Breast epithelium (tissue), 4 donors: Measurements from ENCODE around the gene FTO. TPM values are rescaled to one million over a fixed set of nuclear protein-coding genes. Genes with fewer than 3 reads are reported as not detected.
A peak's percentile ranks its signal among the peaks of the same experiment; 100 is the strongest.

Experiments
- DNase-seq, 2 donors: peaks; one replicate each; pipeline ENCODE4 v3.0.0-alpha.2; 2019; ENCODE audit warnings: low spot score in 2 of 2
- H3K27ac ChIP-seq, 2 donors: fragments of 200-600 bp; sonication (generic) in 1 of 2; one replicate each; pipeline ENCODE4 v1.5.1; 2016 to 2019; ENCODE audit warnings: mild to moderate bottlenecking in 1 of 2
- H3K27me3 ChIP-seq, 2 donors: fragments of 200-600 bp; sonication (generic) in 1 of 2; one replicate each; pipeline versions ENCODE4 v1.5.1 to v1.6.0; 2017 to 2019; ENCODE audit warnings: control low read depth in 1 of 2, mild to moderate bottlenecking in 1 of 2
- H3K36me3 ChIP-seq: fragments of 200-600 bp; one replicate; pipeline ENCODE4 v1.5.1; 2019
- H3K4me1 ChIP-seq, 2 donors: fragments of 200-600 bp; sonication (generic); one replicate each; pipeline ENCODE4 v1.5.1; 2016 to 2019; ENCODE audit warnings: control low read depth in 1 of 2
- H3K4me3 ChIP-seq, 3 donors: fragments of 200-600 bp; sonication (generic); 1 replicate in 2 of 3; 2 replicates in 1 of 3; pipeline ENCODE4 v1.5.1; 2016 to 2019; ENCODE audit warnings: mild to moderate bottlenecking in 3 of 3, moderate library complexity in 2 of 3
- H3K9me3 ChIP-seq, 2 donors: fragments of 200-600 bp; sonication (generic) in 1 of 2; one replicate each; pipeline ENCODE4 v1.5.1; 2016 to 2019; ENCODE audit warnings: control low read depth in 1 of 2
- POLR2A ChIP-seq: fragments of 450-650 bp; IDR thresholded peaks from one replicate; pipeline ENCODE4 v1.6.1; 2016; ENCODE audit warnings: antibody characterized with exemption, mild to moderate bottlenecking, moderate library complexity
- POLR2AphosphoS5 ChIP-seq, 3 donors: sonication (generic); formaldehyde crosslinking; IDR thresholded peaks; one replicate each; pipeline ENCODE4 v1.6.1; 2017; ENCODE audit warnings: antibody characterized with exemption in 3 of 3
- intact Hi-C: fragments of 100-400 bp; cut with DNase I; formaldehyde crosslinking; loops from one replicate; pipeline ENCODE4 v1.15.1; 2023; ENCODE audit warnings: low total_unique reads
- total RNA-seq, 3 donors: library from RNA; depleted of rRNA; stranded (reverse); fragments of >200 nt; gene quantifications; one replicate each; pipeline ENCODE4 v1.1.0, GENCODE V29; 2016
- TF ChIP-seq, protein P1 (sequence below), 3 donors: fragments of 450-650 bp; IDR thresholded peaks; one replicate each; pipeline ENCODE4 v1.5.1; 2016 to 2017; ENCODE audit warnings: antibody characterized with exemption in 3 of 3, mild to moderate bottlenecking in 3 of 3, moderate library complexity in 3 of 3

Gene FTO
- total RNA-seq, 3 donors from 2014 or later, result 109 to 193 (median 174) TPM

DNA sequence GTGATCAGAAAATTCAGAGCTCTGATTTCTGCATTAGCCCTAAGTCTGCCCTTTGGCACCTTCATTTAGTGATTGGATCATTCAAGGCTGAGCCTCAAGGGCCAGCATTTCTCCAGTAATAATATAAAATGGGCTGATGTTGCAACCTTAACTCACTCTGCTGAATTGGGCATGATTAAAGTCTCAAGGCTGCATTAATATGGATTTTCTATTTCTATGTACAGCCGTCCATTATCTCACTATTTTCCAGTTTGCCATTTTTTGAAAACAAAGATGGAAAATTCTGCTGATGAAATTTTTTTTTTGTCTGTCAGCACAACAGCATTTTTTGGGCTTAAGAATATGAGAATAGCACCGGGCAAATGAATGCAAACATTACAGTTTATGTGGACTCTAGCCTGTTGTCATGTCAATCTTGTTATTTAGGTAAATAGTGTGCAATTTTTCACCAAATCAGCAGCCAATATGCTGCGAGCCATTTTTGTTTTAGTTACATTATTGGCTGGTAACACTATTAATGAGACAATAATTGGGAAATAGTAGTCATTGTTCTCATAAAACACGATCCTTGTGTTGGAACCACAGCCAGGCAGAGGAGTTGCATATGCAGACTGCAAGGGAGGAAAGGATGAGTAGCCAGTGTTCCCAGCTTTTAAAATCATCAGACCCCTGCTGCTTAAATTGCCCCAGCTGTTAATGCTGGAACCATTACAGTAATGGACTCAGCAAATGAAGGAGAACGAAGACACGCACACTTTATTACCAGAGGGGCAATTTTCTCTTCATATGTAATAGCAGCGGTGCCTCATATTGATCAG is 10.5 kb downstream of the FTO start:
- Histone ChIP-seq H3K27ac (peak overlapping the region; percentile 37 to 68), H3K36me3 (no peaks in the 10 kb centered on the region), H3K4me1 (peaks cover 0 to 10% of the 10 kb centered on the region in 2 donors), H3K9me3 (no peaks in the 10 kb centered on the region), H3K27me3 (no peaks in the 10 kb centered on the region), H3K4me3 (no peak overlapping the region)
- TF ChIP-seq POLR2A (no peak), POLR2AphosphoS5 (IDR thresholded peaks at IDR 0.05) (no peak)
- TF ChIP-seq, protein P1, sequence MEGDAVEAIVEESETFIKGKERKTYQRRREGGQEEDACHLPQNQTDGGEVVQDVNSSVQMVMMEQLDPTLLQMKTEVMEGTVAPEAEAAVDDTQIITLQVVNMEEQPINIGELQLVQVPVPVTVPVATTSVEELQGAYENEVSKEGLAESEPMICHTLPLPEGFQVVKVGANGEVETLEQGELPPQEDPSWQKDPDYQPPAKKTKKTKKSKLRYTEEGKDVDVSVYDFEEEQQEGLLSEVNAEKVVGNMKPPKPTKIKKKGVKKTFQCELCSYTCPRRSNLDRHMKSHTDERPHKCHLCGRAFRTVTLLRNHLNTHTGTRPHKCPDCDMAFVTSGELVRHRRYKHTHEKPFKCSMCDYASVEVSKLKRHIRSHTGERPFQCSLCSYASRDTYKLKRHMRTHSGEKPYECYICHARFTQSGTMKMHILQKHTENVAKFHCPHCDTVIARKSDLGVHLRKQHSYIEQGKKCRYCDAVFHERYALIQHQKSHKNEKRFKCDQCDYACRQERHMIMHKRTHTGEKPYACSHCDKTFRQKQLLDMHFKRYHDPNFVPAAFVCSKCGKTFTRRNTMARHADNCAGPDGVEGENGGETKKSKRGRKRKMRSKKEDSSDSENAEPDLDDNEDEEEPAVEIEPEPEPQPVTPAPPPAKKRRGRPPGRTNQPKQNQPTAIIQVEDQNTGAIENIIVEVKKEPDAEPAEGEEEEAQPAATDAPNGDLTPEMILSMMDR (IDR thresholded peaks at IDR 0.05), result no peak
- no peak for DNase-seq
- intact Hi-C loops, result no loop called here

DNA sequence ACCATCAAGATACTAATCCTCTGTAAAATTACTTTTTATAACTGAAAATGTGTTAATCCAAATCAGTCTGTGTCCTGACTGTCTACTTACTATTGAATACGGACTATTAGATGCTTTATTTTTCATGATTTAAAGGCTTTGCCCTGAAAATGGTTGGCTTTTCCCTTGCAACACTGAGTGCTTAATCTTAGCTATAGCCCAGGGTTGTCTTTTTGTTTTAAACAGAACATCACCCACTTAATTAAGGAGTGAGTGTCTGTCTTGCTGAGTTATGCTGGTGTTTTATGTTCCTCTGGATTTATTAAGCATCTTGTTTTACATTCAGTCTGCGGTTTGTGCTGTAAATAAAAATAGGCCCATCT is 11.0 kb downstream of the FTO start:
- intact Hi-C loops, result no loop called here
- DNase-seq, result no peak
- Histone ChIP-seq H3K4me3 (no peak overlapping the region), H3K9me3 (no peaks in the 10 kb centered on the region), H3K27ac (peak overlapping the region; percentile 37 to 68), H3K36me3 (no peaks in the 10 kb centered on the region), H3K4me1 (peaks cover 0 to 10% of the 10 kb centered on the region in 2 donors), H3K27me3 (no peaks in the 10 kb centered on the region)
- TF ChIP-seq POLR2A, result no peak
- TF ChIP-seq POLR2AphosphoS5 (IDR thresholded peaks at IDR 0.05), result no peak
- TF ChIP-seq, protein P1 (IDR thresholded peaks at IDR 0.05), result no peak

DNA sequence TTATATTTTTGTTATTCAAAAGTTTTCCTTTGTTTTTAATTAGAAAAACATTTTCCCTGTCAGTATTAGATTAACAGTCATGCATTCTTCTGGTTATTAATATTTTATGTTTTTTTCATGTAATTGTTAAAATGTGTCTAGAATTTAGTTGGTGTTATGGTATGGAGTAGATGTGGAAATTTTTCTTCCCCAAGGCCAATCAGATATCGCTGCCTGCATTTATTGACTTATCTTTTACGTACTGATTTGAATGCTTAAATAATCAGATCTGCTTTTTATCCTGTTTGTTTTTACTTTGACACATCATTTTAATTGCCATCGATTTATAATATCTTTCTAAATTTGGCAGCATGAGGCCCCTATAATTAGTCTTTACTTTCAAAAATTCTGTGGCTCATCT is 13.6 kb downstream of the FTO start:
- Histone ChIP-seq H3K36me3 (no peaks in the 10 kb centered on the region), H3K27me3 (no peaks in the 10 kb centered on the region), H3K4me3 (no peak overlapping the region), H3K9me3 (no peaks in the 10 kb centered on the region), H3K27ac (no peak overlapping the region), H3K4me1 (peaks cover 0 to 10% of the 10 kb centered on the region in 2 donors)
- no peak for DNase-seq
- TF ChIP-seq, protein P1 (IDR thresholded peaks at IDR 0.05), result no peak
- TF ChIP-seq POLR2AphosphoS5 (IDR thresholded peaks at IDR 0.05) (no peak), POLR2A (no peak)
- intact Hi-C loops, result no loop called here

DNA sequence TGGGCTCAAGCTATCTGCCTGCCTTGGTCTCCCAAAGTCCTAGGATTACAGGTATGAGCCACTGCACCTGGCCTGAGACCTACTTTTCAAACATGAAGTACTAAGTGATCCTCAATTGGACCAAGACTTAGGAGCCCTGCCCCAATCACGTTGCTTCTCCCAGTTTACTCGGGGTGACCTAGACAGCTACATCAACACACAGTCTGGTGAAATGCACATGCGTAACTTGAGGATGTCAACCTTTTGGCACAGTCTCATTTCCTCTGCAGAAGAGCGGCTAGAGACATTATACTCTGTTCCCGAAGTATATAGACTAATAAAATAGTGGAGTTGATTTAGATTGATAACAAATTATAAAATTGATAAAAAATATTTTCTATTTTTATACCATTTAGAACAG is 17.1 kb downstream of the FTO start:
- Histone ChIP-seq H3K36me3 (no peaks in the 10 kb centered on the region), H3K4me3 (no peak overlapping the region), H3K4me1 (no peaks in the 10 kb centered on the region), H3K9me3 (no peaks in the 10 kb centered on the region), H3K27ac (no peak overlapping the region), H3K27me3 (no peaks in the 10 kb centered on the region)
- TF ChIP-seq POLR2A (no peak), POLR2AphosphoS5 (IDR thresholded peaks at IDR 0.05) (no peak)
- TF ChIP-seq, protein P1 (IDR thresholded peaks at IDR 0.05), result no peak
- no peak for DNase-seq
- intact Hi-C loops, result no loop called here

DNA sequence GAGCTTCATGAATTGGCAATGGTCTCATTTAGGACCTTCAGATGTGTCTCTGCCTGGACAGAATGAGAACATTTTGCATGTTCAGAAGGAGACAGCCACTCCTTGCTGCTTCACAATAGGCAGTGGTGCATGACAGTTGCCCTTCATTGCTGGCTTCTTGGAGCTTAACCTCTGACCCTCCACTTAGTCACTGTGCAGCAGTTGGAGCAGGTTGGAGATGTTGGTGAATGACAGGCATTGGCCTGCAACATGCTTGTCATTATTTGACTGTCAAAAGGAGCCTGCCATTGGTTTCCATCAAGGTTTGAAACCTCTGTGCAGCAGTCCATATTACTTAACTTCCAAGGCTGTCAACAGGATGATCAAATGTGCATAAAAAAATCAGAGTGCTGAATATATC is 22.7 kb downstream of the FTO start:
- TF ChIP-seq POLR2A (no peak), POLR2AphosphoS5 (IDR thresholded peaks at IDR 0.05) (no peak)
- TF ChIP-seq, protein P1 (IDR thresholded peaks at IDR 0.05), result no peak
- no peak for DNase-seq
- no peaks in the 10 kb centered on the region for H3K27me3 ChIP-seq
- no peak overlapping the region for H3K27ac ChIP-seq
- H3K4me1 ChIP-seq, result no peaks in the 10 kb centered on the region
- no peaks in the 10 kb centered on the region for H3K36me3 ChIP-seq
- H3K9me3 ChIP-seq, result no peaks in the 10 kb centered on the region
- intact Hi-C loops, result no loop called here
- no peak overlapping the region for H3K4me3 ChIP-seq
